ENCODE results near the gene NOTCH1. TPM values are rescaled to one million over a fixed set of nuclear protein-coding genes. Genes with fewer than 3 reads are reported as not detected.

Gene NOTCH1
- polyA plus RNA-seq, 1 donor from 2014 or later: 0.15 TPM

- TF ChIP-seq EP300 (conservative IDR thresholded peaks at IDR 0.05; ENCODE audit: poor library complexity, severe bottlenecking): no peak
- TF ChIP-seq EZH2 (IDR thresholded peaks at IDR 0.05; ENCODE audit: borderline replicate concordance, insufficient read depth, low read length, poor library complexity, severe bottlenecking): no peak
- no peak for TF ChIP-seq MXI1 (conservative IDR thresholded peaks at IDR 0.05; ENCODE audit: poor library complexity, severe bottlenecking)
- TF ChIP-seq SMC3 (conservative IDR thresholded peaks at IDR 0.05; ENCODE audit: poor library complexity): no peak
- TF ChIP-seq POLR2AphosphoS5 (IDR thresholded peaks at IDR 0.05): no peak
- TF ChIP-seq, protein P1, sequence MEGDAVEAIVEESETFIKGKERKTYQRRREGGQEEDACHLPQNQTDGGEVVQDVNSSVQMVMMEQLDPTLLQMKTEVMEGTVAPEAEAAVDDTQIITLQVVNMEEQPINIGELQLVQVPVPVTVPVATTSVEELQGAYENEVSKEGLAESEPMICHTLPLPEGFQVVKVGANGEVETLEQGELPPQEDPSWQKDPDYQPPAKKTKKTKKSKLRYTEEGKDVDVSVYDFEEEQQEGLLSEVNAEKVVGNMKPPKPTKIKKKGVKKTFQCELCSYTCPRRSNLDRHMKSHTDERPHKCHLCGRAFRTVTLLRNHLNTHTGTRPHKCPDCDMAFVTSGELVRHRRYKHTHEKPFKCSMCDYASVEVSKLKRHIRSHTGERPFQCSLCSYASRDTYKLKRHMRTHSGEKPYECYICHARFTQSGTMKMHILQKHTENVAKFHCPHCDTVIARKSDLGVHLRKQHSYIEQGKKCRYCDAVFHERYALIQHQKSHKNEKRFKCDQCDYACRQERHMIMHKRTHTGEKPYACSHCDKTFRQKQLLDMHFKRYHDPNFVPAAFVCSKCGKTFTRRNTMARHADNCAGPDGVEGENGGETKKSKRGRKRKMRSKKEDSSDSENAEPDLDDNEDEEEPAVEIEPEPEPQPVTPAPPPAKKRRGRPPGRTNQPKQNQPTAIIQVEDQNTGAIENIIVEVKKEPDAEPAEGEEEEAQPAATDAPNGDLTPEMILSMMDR (IDR thresholded peaks at IDR 0.05; ENCODE audit: poor library complexity, severe bottlenecking): no peak
- TF ChIP-seq REST (IDR thresholded peaks at IDR 0.05; ENCODE audit: borderline replicate concordance): no peak
- no peak for TF ChIP-seq TAF1 (IDR thresholded peaks at IDR 0.05; ENCODE audit: low read depth)
- no peak for TF ChIP-seq RAD21 (conservative IDR thresholded peaks at IDR 0.05)
Observed at GRCh38 chr9:136535070-136535469, 10.8 kb downstream of the NOTCH1 start.

DNA sequence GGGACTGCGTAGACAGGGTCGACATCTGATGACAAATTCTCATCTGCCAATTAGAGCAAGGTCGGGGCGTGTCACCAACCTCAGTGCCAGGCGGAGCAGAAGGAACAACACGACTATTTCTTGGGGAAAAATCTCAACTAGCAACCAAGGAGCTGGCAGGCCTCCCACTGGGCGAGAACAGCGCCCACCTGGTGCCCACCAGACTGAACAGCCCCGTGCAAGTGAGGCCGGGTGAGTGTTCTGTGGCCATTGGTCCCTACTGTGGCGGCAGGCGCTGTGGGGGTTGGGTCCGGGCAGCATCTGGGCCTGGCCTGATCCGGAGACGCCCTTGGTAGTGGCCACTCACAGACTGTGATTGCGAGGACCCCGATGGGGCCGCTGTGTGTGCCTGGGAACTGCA is 11.5 kb downstream of the NOTCH1 start:
- Histone ChIP-seq H3K27ac (ENCODE audit: low read length) (no peak overlapping the region), H3K4me2 (ENCODE audit: low read length) (no peak overlapping the region), H3K9ac (ENCODE audit: low read length) (no peak overlapping the region), H2AFZ (ENCODE audit: low read depth, low read length) (no peak overlapping the region), H4K20me1 (ENCODE audit: insufficient read depth) (no peaks in the 10 kb centered on the region), H3K79me2 (replicated peaks; ENCODE audit: insufficient read depth, low read length) (peaks cover 76% of the 10 kb centered on the region), H3K9me2 (ENCODE audit: insufficient read depth, low read length) (no peaks in the 10 kb centered on the region), H3K27me3 (ENCODE audit: insufficient read depth, low read depth, low read length) (no peaks in the 10 kb centered on the region), H3K36me3 (ENCODE audit: insufficient read depth, low read length) (no peaks in the 10 kb centered on the region), H3F3A (ENCODE audit: insufficient read depth, low read length, poor library complexity, severe bottlenecking) (no peaks in the 10 kb centered on the region), H3K4me3 (ENCODE audit: low read length) (no peak overlapping the region), H3K9me3 (ENCODE audit: low read length) (no peaks in the 10 kb centered on the region)
- no peak for TF ChIP-seq POLR2AphosphoS5 (IDR thresholded peaks at IDR 0.05)
- TF ChIP-seq EP300 (conservative IDR thresholded peaks at IDR 0.05; ENCODE audit: poor library complexity, severe bottlenecking): no peak
- no peak for TF ChIP-seq SMC3 (conservative IDR thresholded peaks at IDR 0.05; ENCODE audit: poor library complexity)
- no peak for TF ChIP-seq RAD21 (conservative IDR thresholded peaks at IDR 0.05)
- no peak for TF ChIP-seq MXI1 (conservative IDR thresholded peaks at IDR 0.05; ENCODE audit: poor library complexity, severe bottlenecking)
- TF ChIP-seq EZH2 (IDR thresholded peaks at IDR 0.05; ENCODE audit: borderline replicate concordance, insufficient read depth, low read length, poor library complexity, severe bottlenecking): no peak

More at GRCh38 chr9:136535070-136535469, 10.8 kb downstream of the NOTCH1 start:
- Histone ChIP-seq H3K9me3 (ENCODE audit: low read length) (no peaks in the 10 kb centered on the region), H3K79me2 (replicated peaks; ENCODE audit: insufficient read depth, low read length) (peaks cover 76% of the 10 kb centered on the region), H3K4me3 (ENCODE audit: low read length) (no peak overlapping the region), H2AFZ (ENCODE audit: low read depth, low read length) (no peak overlapping the region), H3K36me3 (ENCODE audit: insufficient read depth, low read length) (no peaks in the 10 kb centered on the region), H3F3A (ENCODE audit: insufficient read depth, low read length, poor library complexity, severe bottlenecking) (no peaks in the 10 kb centered on the region), H3K27me3 (ENCODE audit: insufficient read depth, low read depth, low read length) (no peaks in the 10 kb centered on the region), H3K9me2 (ENCODE audit: insufficient read depth, low read length) (no peaks in the 10 kb centered on the region), H3K9ac (ENCODE audit: low read length) (no peak overlapping the region), H3K27ac (ENCODE audit: low read length) (no peak overlapping the region), H3K4me2 (ENCODE audit: low read length) (no peak overlapping the region), H4K20me1 (ENCODE audit: insufficient read depth) (no peaks in the 10 kb centered on the region)
